CD4-positive, CD25-positive, alpha-beta regulatory T cell (primary cell): ENCODE data around the gene STARD10. TPM values are rescaled to one million over a fixed set of nuclear protein-coding genes. Genes with fewer than 3 reads are reported as not detected.

ENCODE experiments used
- ATAC-seq, 2 donors: fragments of 150-1000 bp; cut with Tn5 transposase; one replicate each; pipeline ENCODE4 v1.10.0; 2021; ENCODE audit warnings: low read depth in 2 of 2, moderate number of reproducible peaks in 2 of 2, moderate library complexity in 1 of 2
- DNase-seq, 3 donors: peaks; one replicate each; pipeline versions ENCODE4 v3.0.0 to v3.0.0-alpha.2; 2012 to 2022; ENCODE audit warnings: mixed read lengths in 1 of 3
- H3K27ac ChIP-seq: one replicate; pipeline ENCODE4 v1.7.0; 2013; ENCODE audit warnings: mild to moderate bottlenecking, low read length; ENCODE audit not compliant: insufficient read depth, poor library complexity, severe bottlenecking
- H3K27me3 ChIP-seq: one replicate; pipeline ENCODE4 v1.7.0; 2013; ENCODE audit warnings: low read length; ENCODE audit not compliant: control insufficient read depth, insufficient read depth
- H3K36me3 ChIP-seq: one replicate; pipeline ENCODE4 v1.7.0; 2013; ENCODE audit warnings: mild to moderate bottlenecking, low read length, moderate library complexity; ENCODE audit not compliant: control insufficient read depth, insufficient read depth
- H3K4me1 ChIP-seq: 2 replicates; pipeline ENCODE4 v1.7.0; 2013; ENCODE audit warnings: mild to moderate bottlenecking, low read length; ENCODE audit not compliant: insufficient read depth, control insufficient read depth, poor library complexity, severe bottlenecking
- H3K4me3 ChIP-seq: one replicate; pipeline ENCODE4 v1.7.0; 2013; ENCODE audit warnings: low read depth, mild to moderate bottlenecking, low read length, moderate library complexity
- H3K9me3 ChIP-seq, 2 experiments: 1 replicate in 1 of 2; 2 replicates in 1 of 2; pipeline ENCODE4 v1.7.0; 2013; ENCODE audit warnings: low read length in 2 of 2, mild to moderate bottlenecking in 1 of 2, moderate library complexity in 1 of 2; ENCODE audit not compliant: control insufficient read depth in 2 of 2
- H3K27ac Mint-ChIP-seq, 3 donors: one replicate each; pipeline ENCODE4 v1.8.0; 2020 to 2022; ENCODE audit warnings: mild to moderate bottlenecking in 3 of 3, mixed read lengths in 3 of 3, moderate library complexity in 2 of 3
- H3K27me3 Mint-ChIP-seq: one replicate; pipeline ENCODE4 v1.8.0; 2022; ENCODE audit warnings: mild to moderate bottlenecking, mixed read lengths
- H3K36me3 Mint-ChIP-seq: one replicate; pipeline ENCODE4 v1.8.0; 2020; ENCODE audit warnings: mixed read lengths
- H3K4me1 Mint-ChIP-seq, 4 donors: one replicate each; pipeline ENCODE4 v1.8.0; 2020 to 2022; ENCODE audit warnings: mixed read lengths in 4 of 4, mild to moderate bottlenecking in 1 of 4
- H3K4me3 Mint-ChIP-seq, 4 donors: one replicate each; pipeline ENCODE4 v1.8.0; 2020 to 2022; ENCODE audit warnings: mild to moderate bottlenecking in 4 of 4, mixed read lengths in 4 of 4, moderate library complexity in 3 of 4
- H3K9me3 Mint-ChIP-seq, 7 donors: one replicate each; pipeline ENCODE4 v1.8.0; 2020 to 2022; ENCODE audit warnings: mixed read lengths in 7 of 7, mild to moderate bottlenecking in 3 of 7, moderate library complexity in 2 of 7
- polyA plus RNA-seq, 4 donors: library from polyadenylated mRNA; unstranded; fragments of 300-500 nt; fragmentation: Illumina TruSeq; gene quantifications; one replicate each; pipeline ENCODE4 v1.2.3, GENCODE V29; 2021
- total RNA-seq: library from RNA; stranded (reverse); gene quantifications from one replicate; pipeline ENCODE4 v1.2.3, GENCODE V29; 2022

Gene STARD10
- total and polyA plus RNA-seq, 5 donors from 2014 or later: 11.2 to 16.8 (median 13.9) TPM

DNA sequence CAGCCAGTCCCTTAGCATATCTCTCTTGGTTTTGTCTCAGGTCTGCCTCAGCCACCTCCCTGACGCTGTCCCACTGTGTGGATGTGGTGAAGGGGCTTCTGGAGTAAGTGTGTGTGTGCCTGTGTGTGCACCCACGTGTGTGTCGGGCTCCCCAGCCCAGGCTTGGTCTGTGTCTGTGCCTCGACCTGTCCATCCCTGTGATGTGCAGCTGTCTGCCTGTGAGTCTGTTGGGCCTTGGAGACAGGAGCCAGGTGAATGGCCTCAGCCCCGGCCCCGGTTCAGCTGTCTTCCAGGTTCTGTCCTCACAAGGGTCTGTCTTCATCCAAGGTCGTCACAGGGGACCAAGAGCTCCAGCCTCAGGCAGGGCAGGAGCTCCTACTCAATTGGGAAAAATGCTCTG is 30.2 kb upstream of the STARD10 start:
- Histone ChIP-seq H3K4me1 (peaks cover 24% of the 10 kb centered on the region), H3K4me3 (no peak overlapping the region), H3K9me3 (no peaks in the 10 kb centered on the region), H3K27ac (no peak overlapping the region), H3K36me3 (peaks cover 44% of the 10 kb centered on the region), H3K27me3 (no peaks in the 10 kb centered on the region)
- ATAC-seq (no peak), DNase-seq (no peak)
- H3K4me1 Mint-ChIP-seq: peaks cover 0 to 31% (median 12%) of the 10 kb centered on the region in 4 donors
- peak overlapping the region in 1 of 3 donors; percentile 82 for H3K27ac Mint-ChIP-seq
- H3K4me3 Mint-ChIP-seq: peak overlapping the region in 1 of 4 donors; percentile 8
- H3K9me3 Mint-ChIP-seq: no peaks in the 10 kb centered on the region
- peaks cover 14% of the 10 kb centered on the region for H3K36me3 Mint-ChIP-seq
- no peaks in the 10 kb centered on the region for H3K27me3 Mint-ChIP-seq

DNA sequence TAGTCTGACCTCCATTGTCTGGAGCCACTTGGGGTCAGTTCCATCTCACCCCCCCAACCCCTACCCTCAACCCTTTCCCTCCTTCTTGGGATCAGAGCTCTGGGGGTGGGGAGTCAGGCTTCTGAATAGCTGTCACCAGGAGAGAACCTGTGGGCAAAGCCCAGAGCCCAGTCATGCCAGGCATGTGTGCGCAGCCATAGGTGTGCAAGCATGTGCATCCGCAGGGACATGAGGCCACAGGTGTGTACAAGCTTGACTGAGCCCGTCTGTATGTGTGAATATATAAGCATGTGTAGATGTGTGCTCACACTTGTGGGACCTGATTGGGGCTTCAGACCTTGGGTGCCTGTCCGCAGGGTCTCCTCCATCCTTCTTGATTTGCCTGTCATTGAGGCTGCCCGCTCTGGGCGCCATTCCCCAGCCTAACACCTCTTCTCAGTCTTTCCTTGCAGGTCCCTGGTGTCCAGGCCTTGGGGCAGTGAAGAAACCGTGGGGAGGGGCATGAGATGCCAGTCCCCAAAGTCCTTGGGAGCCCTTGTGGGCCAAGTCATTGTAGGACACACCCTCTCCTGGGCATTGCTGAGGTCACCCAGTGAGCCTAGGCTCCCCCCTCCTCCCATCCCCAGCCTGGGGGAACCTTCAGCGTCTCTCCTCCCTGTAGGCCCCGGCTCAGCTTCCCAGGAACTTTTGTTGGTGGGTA is 29.4 kb upstream of the STARD10 start:
- Mint-ChIP-seq H3K4me1 (peaks cover 0 to 32% (median 11%) of the 10 kb centered on the region in 4 donors), H3K4me3 (peak overlapping the region in 1 of 4 donors; percentile 8), H3K9me3 (no peaks in the 10 kb centered on the region), H3K27ac (peak overlapping the region; percentile 23 to 82 (median 38)), H3K27me3 (no peaks in the 10 kb centered on the region), H3K36me3 (peaks cover 22% of the 10 kb centered on the region)
- no peak for ATAC-seq
- Histone ChIP-seq H3K27me3 (no peaks in the 10 kb centered on the region), H3K27ac (peak overlapping the region; percentile 61), H3K4me1 (peaks cover 22% of the 10 kb centered on the region), H3K36me3 (peaks cover 43% of the 10 kb centered on the region), H3K9me3 (no peaks in the 10 kb centered on the region), H3K4me3 (no peak overlapping the region)
- DNase-seq: no peak

DNA sequence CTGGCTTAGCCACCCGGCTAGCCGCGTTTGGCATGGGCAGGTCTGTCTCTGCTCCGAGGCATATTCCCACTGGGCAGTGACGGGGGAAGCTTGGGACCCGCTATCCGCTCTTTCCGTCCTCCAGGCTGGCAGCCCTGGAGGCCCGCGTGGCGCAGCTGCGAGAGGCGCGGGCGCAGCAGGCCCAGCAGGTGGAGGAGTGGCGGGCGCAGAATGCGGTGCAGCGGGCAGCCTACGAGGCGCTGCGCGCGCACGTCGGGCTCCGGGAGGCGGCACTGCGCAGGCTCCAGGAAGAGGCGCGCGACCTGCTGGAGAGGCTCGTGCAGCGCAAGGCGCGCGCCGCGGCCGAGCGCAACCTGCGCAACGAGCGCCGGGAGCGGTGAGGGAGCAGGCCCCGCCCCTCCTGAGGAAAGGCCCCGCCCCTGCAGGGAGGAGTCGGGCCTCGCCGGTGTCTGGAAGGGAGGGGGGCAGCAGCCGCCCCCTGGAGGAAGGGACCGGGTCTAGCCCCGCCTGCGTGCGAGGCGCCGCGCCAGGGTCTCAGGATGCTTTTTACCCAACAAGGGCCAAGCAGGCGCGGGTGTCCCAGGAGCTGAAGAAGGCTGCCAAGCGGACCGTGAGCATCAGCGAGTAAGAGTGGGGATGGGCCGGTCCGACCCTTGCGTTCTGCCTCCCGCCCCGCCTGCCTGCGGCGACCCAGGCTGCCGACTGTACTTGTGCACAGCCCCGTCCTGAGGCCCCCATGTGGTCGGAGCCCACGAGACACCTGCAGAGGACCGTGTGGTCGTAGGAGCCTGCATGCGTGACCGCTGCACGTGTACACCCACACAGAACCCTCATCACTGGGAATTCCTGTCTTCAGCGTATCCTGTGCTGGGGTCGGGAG is 28.3 kb upstream of the STARD10 start:
- peak overlapping the region; percentile 61 for H3K27ac ChIP-seq
- no peaks in the 10 kb centered on the region for H3K27me3 ChIP-seq
- peak; percentile 83 to 86 for ATAC-seq
- no peak overlapping the region for H3K4me3 ChIP-seq
- H3K9me3 Mint-ChIP-seq: no peaks in the 10 kb centered on the region
- H3K4me1 ChIP-seq: peaks cover 18% of the 10 kb centered on the region
- H3K4me3 Mint-ChIP-seq: peak overlapping the region in 1 of 4 donors; percentile 32
- H3K27ac Mint-ChIP-seq: peak overlapping the region in 2 of 3 donors; percentile 23 to 59
- H3K36me3 ChIP-seq: peaks cover 53% of the 10 kb centered on the region
- H3K9me3 ChIP-seq: no peaks in the 10 kb centered on the region
- H3K36me3 Mint-ChIP-seq: peaks cover 29% of the 10 kb centered on the region
- H3K4me1 Mint-ChIP-seq: peaks cover 0 to 37% (median 12%) of the 10 kb centered on the region in 4 donors
- DNase-seq: peak; percentile 76 to 90 (median 82)
- no peaks in the 10 kb centered on the region for H3K27me3 Mint-ChIP-seq

DNA sequence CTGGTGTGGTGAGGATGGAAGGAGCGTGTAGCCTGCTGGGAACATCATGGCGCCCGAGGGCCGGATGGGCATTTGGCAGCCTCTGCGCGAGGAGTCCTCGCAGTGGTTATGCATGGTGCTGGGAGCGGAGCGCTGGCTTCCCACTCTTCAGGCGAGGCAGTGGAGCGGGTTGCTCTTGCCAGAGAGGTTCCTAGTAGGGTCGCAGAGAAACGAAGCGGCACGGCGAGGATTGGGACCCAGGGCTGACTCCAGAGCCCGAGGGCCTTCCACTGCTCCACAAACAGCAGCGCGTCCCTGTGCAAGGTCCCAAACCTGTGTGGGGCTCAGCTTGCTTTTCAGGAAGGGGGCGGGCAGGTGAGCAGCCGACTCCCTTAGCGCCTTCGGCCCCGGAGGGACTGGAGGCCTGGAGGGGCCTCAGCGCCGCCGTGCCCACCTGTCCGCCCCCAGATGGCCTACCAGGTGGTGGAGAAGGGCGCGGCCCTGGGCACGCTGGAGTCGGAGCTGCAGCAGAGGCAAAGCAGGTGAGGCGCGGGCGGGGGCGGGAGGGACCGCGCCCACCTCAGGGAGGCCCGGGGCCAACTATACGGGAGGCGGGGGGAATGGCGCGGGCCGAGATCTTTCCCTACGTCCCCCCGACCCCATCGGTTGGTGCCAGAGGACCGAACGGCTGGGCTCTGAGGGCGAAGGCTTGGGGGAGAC is 27.5 kb upstream of the STARD10 start:
- H3K27ac ChIP-seq: peak overlapping the region; percentile 61
- Mint-ChIP-seq H3K36me3 (peaks cover 29% of the 10 kb centered on the region), H3K4me1 (peaks cover 0 to 44% (median 13%) of the 10 kb centered on the region in 4 donors), H3K27me3 (no peaks in the 10 kb centered on the region), H3K9me3 (no peaks in the 10 kb centered on the region), H3K27ac (peak overlapping the region in 1 of 3 donors; percentile 9), H3K4me3 (peak overlapping the region in 1 of 4 donors; percentile 51)
- no peaks in the 10 kb centered on the region for H3K9me3 ChIP-seq
- DNase-seq: no peak
- H3K4me1 ChIP-seq: peaks cover 26% of the 10 kb centered on the region
- no peaks in the 10 kb centered on the region for H3K27me3 ChIP-seq
- no peak overlapping the region for H3K4me3 ChIP-seq
- peaks cover 53% of the 10 kb centered on the region for H3K36me3 ChIP-seq
- no peak for ATAC-seq

DNA sequence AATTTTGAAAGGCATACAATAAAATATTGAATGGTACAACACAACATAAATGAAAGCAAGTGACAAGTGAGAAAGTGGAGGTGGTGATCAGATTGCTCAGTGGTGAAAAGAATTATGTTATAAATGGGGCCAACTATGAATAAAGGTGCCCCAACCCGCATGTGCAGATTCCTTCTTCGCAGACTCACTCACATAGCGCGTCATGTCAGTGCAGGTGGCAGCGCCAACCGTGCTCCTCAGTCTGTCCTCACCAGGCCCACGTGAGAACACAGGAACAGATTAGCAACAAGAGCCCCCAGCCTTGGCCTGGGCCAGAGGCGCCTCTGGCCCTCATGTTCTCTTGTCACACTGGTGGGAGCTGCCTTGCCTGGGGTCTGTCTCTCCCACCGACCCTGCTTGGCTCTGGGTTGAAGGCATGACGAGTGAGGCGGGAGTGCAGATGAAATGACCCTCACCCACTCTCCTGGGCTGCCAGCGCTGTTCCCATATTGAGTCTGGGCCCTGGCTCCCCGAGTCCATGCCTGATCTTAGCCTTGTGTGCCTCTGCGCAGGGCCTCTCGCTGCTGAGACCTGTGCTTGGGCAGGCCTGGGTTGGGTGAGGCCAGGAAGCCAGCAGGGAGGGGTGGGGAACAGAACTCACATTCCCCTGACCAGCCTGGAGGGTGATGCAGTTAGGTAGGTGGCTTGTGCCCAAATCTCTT is 26.7 kb upstream of the STARD10 start:
- peaks cover 29% of the 10 kb centered on the region for H3K36me3 Mint-ChIP-seq

DNA sequence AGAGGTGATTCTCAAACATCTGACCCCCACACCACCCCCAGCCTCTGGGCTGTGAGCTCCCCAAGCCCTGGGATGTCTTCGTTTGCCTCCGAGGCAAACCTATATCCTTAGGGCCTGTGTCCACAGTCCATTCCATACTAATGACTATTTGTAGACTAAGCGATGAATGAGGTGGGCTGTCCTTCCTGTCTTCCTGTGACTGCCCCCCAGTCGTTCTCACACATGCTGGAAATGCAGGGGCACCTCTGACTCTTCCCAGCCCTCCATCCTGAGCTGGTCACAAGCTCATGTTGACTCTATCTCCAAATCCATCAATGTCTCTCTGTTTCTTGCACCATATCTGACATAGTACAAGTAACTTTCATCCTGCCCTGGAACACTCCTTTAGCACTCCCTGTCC is 25.1 kb upstream of the STARD10 start:
- H3K9me3 Mint-ChIP-seq: no peaks in the 10 kb centered on the region
- Histone ChIP-seq H3K9me3 (no peaks in the 10 kb centered on the region), H3K27ac (no peak overlapping the region), H3K27me3 (no peaks in the 10 kb centered on the region), H3K36me3 (peaks cover 46% of the 10 kb centered on the region), H3K4me1 (peaks cover 40% of the 10 kb centered on the region), H3K4me3 (no peak overlapping the region)
- H3K4me3 Mint-ChIP-seq: peak overlapping the region in 2 of 4 donors; percentile 63 to 78
- peaks cover 25% of the 10 kb centered on the region for H3K36me3 Mint-ChIP-seq
- peak overlapping the region in 1 of 3 donors; percentile 68 for H3K27ac Mint-ChIP-seq
- peaks cover 0 to 53% (median 13%) of the 10 kb centered on the region in 4 donors for H3K4me1 Mint-ChIP-seq
- DNase-seq (no peak), ATAC-seq (no peak)
- no peaks in the 10 kb centered on the region for H3K27me3 Mint-ChIP-seq

More for the DNA sequence above, 26.7 kb upstream of the STARD10 start:
- Mint-ChIP-seq H3K9me3 (no peaks in the 10 kb centered on the region), H3K27me3 (no peaks in the 10 kb centered on the region), H3K4me3 (peak overlapping the region in 2 of 4 donors; percentile 51 to 75), H3K27ac (peak overlapping the region in 1 of 3 donors; percentile 59), H3K4me1 (peaks cover 0 to 51% (median 15%) of the 10 kb centered on the region in 4 donors)
- ATAC-seq (no peak), DNase-seq (no peak)
- no peak overlapping the region for H3K27ac ChIP-seq
- H3K9me3 ChIP-seq: no peaks in the 10 kb centered on the region
- H3K4me1 ChIP-seq: peaks cover 34% of the 10 kb centered on the region
- H3K4me3 ChIP-seq: no peak overlapping the region
- no peaks in the 10 kb centered on the region for H3K27me3 ChIP-seq
- H3K36me3 ChIP-seq: peaks cover 49% of the 10 kb centered on the region

DNA sequence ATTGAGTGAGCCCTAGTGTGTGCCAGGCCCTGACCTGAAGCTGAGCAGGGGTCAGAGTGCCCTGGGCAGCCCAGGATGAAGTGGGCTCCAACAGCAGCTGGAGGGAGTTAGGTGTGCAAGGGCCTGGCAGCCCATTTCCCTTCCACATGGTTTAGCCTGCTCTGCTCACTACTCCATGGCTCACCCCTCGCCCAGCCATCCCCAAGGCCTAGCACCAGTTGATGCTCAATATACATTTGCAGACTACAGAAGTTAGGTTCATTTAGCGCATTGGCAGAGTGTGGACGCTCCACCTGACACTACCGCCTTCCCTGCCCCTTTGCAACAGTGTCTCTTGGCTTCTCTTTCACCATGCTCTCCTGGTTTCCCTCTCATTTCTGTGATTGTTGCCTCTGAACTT is 24.1 kb upstream of the STARD10 start:
- H3K27ac Mint-ChIP-seq: no peak overlapping the region
- peaks cover 40% of the 10 kb centered on the region for H3K36me3 ChIP-seq
- DNase-seq (no peak), ATAC-seq (no peak)
- no peak overlapping the region for H3K4me3 ChIP-seq
- no peaks in the 10 kb centered on the region for H3K27me3 ChIP-seq
- no peaks in the 10 kb centered on the region for H3K9me3 ChIP-seq
- peak overlapping the region in 1 of 4 donors; percentile 78 for H3K4me3 Mint-ChIP-seq
- peaks cover 49% of the 10 kb centered on the region for H3K4me1 ChIP-seq
- no peak overlapping the region for H3K27ac ChIP-seq
- no peaks in the 10 kb centered on the region for H3K9me3 Mint-ChIP-seq
- peaks cover 0 to 62% (median 18%) of the 10 kb centered on the region in 4 donors for H3K4me1 Mint-ChIP-seq
- peaks cover 25% of the 10 kb centered on the region for H3K36me3 Mint-ChIP-seq
- peaks cover 5% of the 10 kb centered on the region for H3K27me3 Mint-ChIP-seq
